Measurements from ENCODE around the gene HIGD1C. TPM values are rescaled to one million over a fixed set of nuclear protein-coding genes. Genes with fewer than 3 reads are reported as not detected.

Gene HIGD1C
- total and polyA plus RNA-seq, 4 donors: not detected

DNA sequence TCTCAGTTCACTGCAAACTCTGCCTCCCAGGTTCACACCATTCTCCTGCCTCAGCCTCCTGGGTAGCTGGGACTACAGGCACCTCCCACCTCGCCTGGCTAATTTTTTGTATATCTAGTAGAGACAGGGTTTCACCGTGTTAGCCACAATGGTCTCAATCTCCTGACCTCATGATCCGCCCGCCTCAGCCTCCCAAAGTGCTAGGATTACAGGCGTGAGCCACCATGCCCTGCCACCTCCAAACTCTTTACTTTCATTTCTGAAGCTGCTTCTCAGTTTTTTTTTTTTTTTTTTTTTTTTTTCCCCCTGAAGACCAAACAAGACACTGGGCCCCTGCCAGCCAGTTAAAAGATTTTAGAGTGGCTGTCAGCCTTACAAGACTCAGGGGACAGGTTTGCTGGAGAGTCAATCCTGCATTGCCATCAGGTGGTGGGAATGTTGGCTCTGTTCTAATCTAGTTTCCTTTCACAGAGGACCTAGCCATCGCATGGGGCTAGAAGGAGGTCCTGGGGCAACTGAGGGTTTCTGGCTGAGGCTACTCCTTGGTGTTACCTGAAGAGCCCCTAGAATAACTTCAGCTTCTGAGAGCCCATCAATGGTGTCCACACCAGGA is 37.4 kb upstream of the HIGD1C start:
- Histone ChIP-seq H3K9me3 (ENCODE audit: control insufficient read depth in 4 of 4, low read length in 3 of 4) (peaks cover 6 to 16% (median 9%) of the 10 kb centered on the region in 4 donors), H3K9ac (ENCODE audit: low read depth in 1 of 2, low read length in 2 of 2) (no peak overlapping the region), H3K27me3 (ENCODE audit: control insufficient read depth in 4 of 4, insufficient read depth in 4 of 4, low read length in 3 of 4) (no peaks in the 10 kb centered on the region), H3K4me3 (ENCODE audit: low read depth in 1 of 3, low read length in 3 of 3) (peak overlapping the region in 1 of 3 donors; percentile 35), H3K4me1 (ENCODE audit: control insufficient read depth in 4 of 4, insufficient read depth in 4 of 4, low read length in 3 of 4) (no peaks in the 10 kb centered on the region), H3K36me3 (ENCODE audit: control insufficient read depth in 4 of 4, insufficient read depth in 3 of 4, low read depth in 1 of 4, low read length in 3 of 4) (no peaks in the 10 kb centered on the region), H3K27ac (ENCODE audit: low read depth in 1 of 2, low read length in 2 of 2) (no peak overlapping the region)
- WGBS: 92% methylated on average over 6 of the region's 6 CpGs
- TF ChIP-seq HNF4G (IDR thresholded peaks at IDR 0.05) (no peak), HNF4A (conservative IDR thresholded peaks at IDR 0.05) (no peak), NR2F2 (IDR thresholded peaks at IDR 0.05) (no peak), YY1 (IDR thresholded peaks at IDR 0.05) (no peak)
- TF ChIP-seq, protein P1, sequence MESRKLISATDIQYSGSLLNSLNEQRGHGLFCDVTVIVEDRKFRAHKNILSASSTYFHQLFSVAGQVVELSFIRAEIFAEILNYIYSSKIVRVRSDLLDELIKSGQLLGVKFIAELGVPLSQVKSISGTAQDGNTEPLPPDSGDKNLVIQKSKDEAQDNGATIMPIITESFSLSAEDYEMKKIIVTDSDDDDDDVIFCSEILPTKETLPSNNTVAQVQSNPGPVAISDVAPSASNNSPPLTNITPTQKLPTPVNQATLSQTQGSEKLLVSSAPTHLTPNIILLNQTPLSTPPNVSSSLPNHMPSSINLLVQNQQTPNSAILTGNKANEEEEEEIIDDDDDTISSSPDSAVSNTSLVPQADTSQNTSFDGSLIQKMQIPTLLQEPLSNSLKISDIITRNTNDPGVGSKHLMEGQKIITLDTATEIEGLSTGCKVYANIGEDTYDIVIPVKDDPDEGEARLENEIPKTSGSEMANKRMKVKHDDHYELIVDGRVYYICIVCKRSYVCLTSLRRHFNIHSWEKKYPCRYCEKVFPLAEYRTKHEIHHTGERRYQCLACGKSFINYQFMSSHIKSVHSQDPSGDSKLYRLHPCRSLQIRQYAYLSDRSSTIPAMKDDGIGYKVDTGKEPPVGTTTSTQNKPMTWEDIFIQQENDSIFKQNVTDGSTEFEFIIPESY (IDR thresholded peaks at IDR 0.05): no peak
- TF ChIP-seq, protein P2, sequence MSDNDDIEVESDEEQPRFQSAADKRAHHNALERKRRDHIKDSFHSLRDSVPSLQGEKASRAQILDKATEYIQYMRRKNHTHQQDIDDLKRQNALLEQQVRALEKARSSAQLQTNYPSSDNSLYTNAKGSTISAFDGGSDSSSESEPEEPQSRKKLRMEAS (IDR thresholded peaks at IDR 0.05): no peak
- TF ChIP-seq, protein P3, sequence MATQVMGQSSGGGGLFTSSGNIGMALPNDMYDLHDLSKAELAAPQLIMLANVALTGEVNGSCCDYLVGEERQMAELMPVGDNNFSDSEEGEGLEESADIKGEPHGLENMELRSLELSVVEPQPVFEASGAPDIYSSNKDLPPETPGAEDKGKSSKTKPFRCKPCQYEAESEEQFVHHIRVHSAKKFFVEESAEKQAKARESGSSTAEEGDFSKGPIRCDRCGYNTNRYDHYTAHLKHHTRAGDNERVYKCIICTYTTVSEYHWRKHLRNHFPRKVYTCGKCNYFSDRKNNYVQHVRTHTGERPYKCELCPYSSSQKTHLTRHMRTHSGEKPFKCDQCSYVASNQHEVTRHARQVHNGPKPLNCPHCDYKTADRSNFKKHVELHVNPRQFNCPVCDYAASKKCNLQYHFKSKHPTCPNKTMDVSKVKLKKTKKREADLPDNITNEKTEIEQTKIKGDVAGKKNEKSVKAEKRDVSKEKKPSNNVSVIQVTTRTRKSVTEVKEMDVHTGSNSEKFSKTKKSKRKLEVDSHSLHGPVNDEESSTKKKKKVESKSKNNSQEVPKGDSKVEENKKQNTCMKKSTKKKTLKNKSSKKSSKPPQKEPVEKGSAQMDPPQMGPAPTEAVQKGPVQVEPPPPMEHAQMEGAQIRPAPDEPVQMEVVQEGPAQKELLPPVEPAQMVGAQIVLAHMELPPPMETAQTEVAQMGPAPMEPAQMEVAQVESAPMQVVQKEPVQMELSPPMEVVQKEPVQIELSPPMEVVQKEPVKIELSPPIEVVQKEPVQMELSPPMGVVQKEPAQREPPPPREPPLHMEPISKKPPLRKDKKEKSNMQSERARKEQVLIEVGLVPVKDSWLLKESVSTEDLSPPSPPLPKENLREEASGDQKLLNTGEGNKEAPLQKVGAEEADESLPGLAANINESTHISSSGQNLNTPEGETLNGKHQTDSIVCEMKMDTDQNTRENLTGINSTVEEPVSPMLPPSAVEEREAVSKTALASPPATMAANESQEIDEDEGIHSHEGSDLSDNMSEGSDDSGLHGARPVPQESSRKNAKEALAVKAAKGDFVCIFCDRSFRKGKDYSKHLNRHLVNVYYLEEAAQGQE (IDR thresholded peaks at IDR 0.05): no peak
- TF ChIP-seq, protein P4, sequence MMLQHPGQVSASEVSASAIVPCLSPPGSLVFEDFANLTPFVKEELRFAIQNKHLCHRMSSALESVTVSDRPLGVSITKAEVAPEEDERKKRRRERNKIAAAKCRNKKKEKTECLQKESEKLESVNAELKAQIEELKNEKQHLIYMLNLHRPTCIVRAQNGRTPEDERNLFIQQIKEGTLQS (IDR thresholded peaks at IDR 0.05): no peak
- no peak for DNase-seq (ENCODE audit: low spot score)

DNA sequence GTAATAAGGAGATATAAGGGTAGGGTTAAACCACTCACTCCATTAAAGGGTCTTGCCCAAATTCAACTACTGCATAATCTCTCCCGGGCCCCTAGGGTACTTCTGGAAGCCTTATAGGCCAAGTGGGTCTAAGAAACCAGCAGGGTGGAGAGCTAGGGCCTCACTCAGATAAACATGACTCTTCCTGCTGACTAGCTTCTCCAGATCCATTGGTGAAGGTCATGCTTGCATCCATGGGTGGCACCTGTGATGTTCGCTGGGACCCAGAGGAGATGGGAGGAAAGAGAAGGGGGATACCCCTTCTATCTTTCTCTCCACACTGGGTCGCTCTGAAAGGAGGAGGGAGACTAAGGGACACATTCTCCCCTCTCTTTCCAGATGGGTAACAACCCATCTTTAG is 36.1 kb upstream of the HIGD1C start:
- 89% methylated on average over 3 of the region's 3 CpGs for WGBS
- no peaks in the 10 kb centered on the region for H3K27me3 ChIP-seq (ENCODE audit: control insufficient read depth in 4 of 4, insufficient read depth in 4 of 4, low read length in 3 of 4)
- peaks cover 6 to 16% (median 9%) of the 10 kb centered on the region in 4 donors for H3K9me3 ChIP-seq (ENCODE audit: control insufficient read depth in 4 of 4, low read length in 3 of 4)
- H3K9ac ChIP-seq (ENCODE audit: low read depth in 1 of 2, low read length in 2 of 2): no peak overlapping the region
- H3K36me3 ChIP-seq (ENCODE audit: control insufficient read depth in 4 of 4, insufficient read depth in 3 of 4, low read depth in 1 of 4, low read length in 3 of 4): no peaks in the 10 kb centered on the region
- H3K4me3 ChIP-seq (ENCODE audit: low read depth in 1 of 3, low read length in 3 of 3): no peak overlapping the region
- no peaks in the 10 kb centered on the region for H3K4me1 ChIP-seq (ENCODE audit: control insufficient read depth in 4 of 4, insufficient read depth in 4 of 4, low read length in 3 of 4)
- DNase-seq (ENCODE audit: low spot score): no peak
- H3K27ac ChIP-seq (ENCODE audit: low read depth in 1 of 2, low read length in 2 of 2): no peak overlapping the region
- no peak for TF ChIP-seq RAD21 (IDR thresholded peaks at IDR 0.05)
- no peak for TF ChIP-seq EGR1 (IDR thresholded peaks at IDR 0.05; ENCODE audit: low read depth in 2 of 2)
